Liver (tissue), 3 donors: ENCODE data around the gene ZNF496.

Source experiments
- ATF3 ChIP-seq: IDR thresholded peaks from 2 replicates; pipeline ENCODE4 v1.6.1; 2016; ENCODE audit warnings: antibody characterized with exemption
- CTCF ChIP-seq: fragments of 150-350 bp; IDR thresholded peaks from 2 replicates; pipeline ENCODE4 v1.5.1; 2017; ENCODE audit warnings: improper control_type of control experiment, low read depth, low read length; ENCODE audit not compliant: missing input control
- EGR1 ChIP-seq, 2 donors: IDR thresholded peaks; 2 replicates each; pipeline ENCODE4 v1.6.1; 2016 to 2018; ENCODE audit warnings: antibody characterized with exemption in 2 of 2, low read depth in 2 of 2
- FOXA1 ChIP-seq: IDR thresholded peaks from 2 replicates; pipeline ENCODE4 v1.6.1; 2016; ENCODE audit warnings: antibody characterized with exemption
- GABPA ChIP-seq, 2 donors: IDR thresholded peaks in 1 of 2; conservative IDR thresholded peaks in 1 of 2; 2 replicates each; pipeline ENCODE4 v1.6.1; 2016; ENCODE audit warnings: antibody characterized with exemption in 2 of 2, mild to moderate bottlenecking in 1 of 2, moderate library complexity in 1 of 2
- HNF4G ChIP-seq: IDR thresholded peaks from 2 replicates; pipeline ENCODE4 v1.6.1; 2016; ENCODE audit warnings: antibody characterized with exemption
- JUND ChIP-seq, 2 donors: IDR thresholded peaks; 2 replicates each; pipeline ENCODE4 v1.6.1; 2016; ENCODE audit warnings: antibody characterized with exemption in 2 of 2
- MAX ChIP-seq: IDR thresholded peaks from 2 replicates; pipeline ENCODE4 v1.6.1; 2016; ENCODE audit warnings: antibody characterized with exemption
- RAD21 ChIP-seq, 2 donors: IDR thresholded peaks; 2 replicates each; pipeline ENCODE4 v1.6.1; 2016; ENCODE audit warnings: antibody characterized with exemption in 2 of 2, mild to moderate bottlenecking in 2 of 2
- REST ChIP-seq: IDR thresholded peaks from 2 replicates; pipeline ENCODE4 v1.6.1; 2016; ENCODE audit warnings: antibody characterized with exemption, mild to moderate bottlenecking
- SP1 ChIP-seq: IDR thresholded peaks from 2 replicates; pipeline ENCODE4 v1.6.1; 2018; ENCODE audit warnings: antibody characterized with exemption, mild to moderate bottlenecking
- TAF1 ChIP-seq: conservative IDR thresholded peaks from 2 replicates; pipeline ENCODE4 v1.6.1; 2016; ENCODE audit warnings: antibody characterized with exemption, mild to moderate bottlenecking
- YY1 ChIP-seq: IDR thresholded peaks from 2 replicates; pipeline ENCODE4 v1.6.1; 2016; ENCODE audit warnings: antibody characterized with exemption, mild to moderate bottlenecking
- ZBTB33 ChIP-seq: IDR thresholded peaks from 2 replicates; pipeline ENCODE4 v1.6.1; 2016; ENCODE audit warnings: antibody characterized with exemption
- donor health status: healthy.
- donor health status: healthy.

DNA sequence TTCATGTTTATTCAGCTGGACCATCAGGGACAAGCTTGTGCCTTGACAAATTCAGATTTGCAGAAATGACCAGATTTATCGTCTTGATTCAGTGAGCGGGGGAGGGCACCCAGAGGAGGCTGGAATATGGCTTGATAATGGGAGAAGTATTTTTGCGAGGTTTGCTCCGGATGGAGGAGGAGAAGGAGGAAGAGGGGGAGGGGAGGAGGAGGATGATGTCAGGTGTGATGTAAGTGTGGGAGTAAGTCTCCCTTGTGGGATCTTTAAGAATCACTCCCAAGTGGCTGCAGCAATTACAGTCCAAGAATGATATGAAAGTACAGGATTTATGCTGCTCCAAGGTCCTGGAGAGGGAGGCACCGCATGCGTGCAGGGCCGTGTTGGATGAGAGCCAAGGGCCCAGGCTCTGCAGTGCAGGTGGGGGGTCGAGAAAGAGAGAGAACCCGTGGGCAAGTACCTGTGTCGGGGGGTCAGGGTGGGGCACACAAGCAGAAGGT, 5.6 kb upstream of the ZNF496 start:
- TF ChIP-seq SP1 (no peak), CTCF (no peak), YY1 (no peak), GABPA (IDR thresholded peaks at IDR 0.05 in 1 of 2, conservative IDR thresholded peaks at IDR 0.05 in 1 of 2) (no peak), REST (no peak), RAD21 (IDR thresholded peaks at IDR 0.05) (no peak), ZBTB33 (no peak), EGR1 (IDR thresholded peaks at IDR 0.05; ENCODE audit: low read depth in 2 of 2) (no peak), ATF3 (no peak), TAF1 (no peak), FOXA1 (no peak), JUND (IDR thresholded peaks at IDR 0.05) (no peak), HNF4G (no peak), MAX (no peak)
